ENCODE results near the gene ATP9A.

ATP9A gene

DNA sequence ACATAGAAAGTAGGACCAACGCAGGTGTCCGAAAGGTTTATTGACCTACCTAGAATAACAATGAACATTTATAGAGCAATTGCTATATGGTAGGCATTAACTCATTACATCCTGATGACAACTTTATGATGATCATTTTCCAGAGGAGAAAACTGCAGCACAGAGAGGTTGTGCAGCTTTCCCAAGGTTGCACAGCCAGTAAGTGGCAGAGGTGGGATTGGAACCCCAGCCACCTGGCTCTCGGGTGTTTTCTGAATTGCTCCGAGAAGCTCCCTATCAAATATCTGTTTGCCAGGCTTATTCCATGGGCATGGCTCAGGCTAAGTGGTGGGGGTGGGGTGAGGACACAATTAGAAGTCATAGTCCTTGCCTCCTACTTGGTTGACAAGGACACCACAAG, 201.6 kb downstream of the ATP9A start:
- DNase-seq = no peak

DNA sequence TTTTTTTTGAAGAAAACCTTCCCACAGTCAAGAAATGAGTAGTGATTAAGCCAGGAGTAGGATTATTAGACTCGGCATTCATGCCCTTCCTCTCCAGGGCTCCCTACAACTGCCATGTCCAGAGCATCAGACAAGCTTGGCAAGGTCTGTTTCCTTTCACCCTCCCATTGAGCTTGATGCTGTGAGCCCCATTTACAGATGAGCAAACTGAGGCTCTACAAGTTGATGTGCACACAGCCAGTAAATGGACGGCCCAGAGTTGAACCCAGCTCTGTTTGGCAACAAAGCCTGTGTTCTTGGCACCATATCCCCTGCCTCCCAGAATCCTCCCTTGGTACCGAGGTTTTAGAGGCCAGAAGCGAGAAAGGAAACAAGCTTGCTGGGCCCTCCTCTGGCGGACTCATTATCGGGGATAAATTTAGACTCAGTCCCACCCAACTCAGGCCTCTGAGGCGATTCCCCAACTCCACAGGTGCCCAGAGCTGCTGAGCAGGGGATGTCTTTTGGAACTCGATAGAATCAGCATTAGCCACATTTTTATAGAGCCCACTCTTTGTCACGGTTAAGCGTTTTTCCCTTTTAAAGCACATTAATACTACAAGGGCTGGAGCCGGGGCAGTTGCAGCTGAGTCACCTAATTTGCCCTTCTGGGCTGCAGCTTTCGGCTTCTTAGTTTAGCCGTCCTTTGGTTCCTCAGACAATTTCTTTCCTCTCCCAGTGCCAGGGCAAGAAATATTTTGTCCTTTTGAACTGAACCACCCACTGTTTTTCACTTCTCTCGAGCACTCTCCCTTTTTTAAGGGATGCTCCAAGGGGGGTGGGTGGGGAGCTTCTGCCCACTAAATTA, 202.7 kb downstream of the ATP9A start:
- no peak for DNase-seq

DNA sequence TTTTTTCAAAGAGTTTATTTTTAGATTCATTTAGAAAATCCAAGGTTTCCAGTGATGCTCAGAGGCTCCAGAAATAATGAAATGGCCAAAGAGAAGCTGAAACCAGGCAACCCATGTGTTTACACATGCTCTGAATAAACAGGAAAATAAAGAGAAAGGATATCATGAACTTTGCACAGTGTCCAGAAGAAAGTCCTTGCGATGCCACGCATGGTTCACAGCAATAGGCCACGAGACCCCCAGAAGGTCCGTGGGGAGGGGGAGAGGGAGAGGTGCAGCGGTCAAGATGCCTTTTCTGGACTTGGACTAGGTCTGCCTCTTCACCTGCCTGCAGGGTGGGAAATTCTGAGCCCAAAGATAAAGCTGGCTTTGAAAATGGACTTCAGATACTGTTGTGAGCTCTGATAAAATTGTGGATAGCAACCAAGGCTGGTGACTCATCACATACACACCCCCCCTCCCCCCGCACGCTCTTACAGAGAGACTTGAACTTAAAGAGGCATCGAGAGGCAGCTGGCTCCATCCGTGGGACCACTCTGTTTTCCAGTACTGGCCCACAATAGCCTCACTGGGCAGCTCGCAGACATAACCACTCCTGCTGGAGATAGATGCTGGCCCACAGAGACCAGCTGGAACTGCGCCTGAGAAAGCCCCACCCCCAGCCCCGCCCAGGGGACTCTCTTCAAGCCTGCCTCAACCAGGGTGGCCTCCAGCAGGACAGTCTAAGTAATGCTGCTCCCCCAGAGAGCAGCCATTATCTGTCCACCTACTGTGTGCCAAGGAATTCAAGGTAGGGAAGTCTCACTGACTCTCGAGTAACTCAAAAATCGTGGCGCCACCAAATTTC, 204.5 kb downstream of the ATP9A start:
- no peak for DNase-seq

DNA sequence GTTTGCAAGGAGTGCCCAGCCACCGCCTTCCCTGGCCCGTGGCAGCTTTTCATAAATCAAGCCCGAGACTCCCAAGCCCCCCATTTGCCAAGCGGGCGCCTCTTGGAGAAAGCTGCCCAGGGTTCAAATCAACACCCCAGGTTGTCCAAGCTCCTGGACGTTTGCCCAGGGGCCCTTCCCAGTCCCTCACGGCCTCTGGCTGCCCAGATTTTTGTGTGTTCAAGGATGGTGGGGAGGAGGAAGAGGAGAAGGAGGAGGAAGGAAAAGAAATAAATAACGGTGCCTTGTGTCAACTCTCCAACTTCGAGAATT, 205.1 kb downstream of the ATP9A start:
- DNase-seq = no peak

DNA sequence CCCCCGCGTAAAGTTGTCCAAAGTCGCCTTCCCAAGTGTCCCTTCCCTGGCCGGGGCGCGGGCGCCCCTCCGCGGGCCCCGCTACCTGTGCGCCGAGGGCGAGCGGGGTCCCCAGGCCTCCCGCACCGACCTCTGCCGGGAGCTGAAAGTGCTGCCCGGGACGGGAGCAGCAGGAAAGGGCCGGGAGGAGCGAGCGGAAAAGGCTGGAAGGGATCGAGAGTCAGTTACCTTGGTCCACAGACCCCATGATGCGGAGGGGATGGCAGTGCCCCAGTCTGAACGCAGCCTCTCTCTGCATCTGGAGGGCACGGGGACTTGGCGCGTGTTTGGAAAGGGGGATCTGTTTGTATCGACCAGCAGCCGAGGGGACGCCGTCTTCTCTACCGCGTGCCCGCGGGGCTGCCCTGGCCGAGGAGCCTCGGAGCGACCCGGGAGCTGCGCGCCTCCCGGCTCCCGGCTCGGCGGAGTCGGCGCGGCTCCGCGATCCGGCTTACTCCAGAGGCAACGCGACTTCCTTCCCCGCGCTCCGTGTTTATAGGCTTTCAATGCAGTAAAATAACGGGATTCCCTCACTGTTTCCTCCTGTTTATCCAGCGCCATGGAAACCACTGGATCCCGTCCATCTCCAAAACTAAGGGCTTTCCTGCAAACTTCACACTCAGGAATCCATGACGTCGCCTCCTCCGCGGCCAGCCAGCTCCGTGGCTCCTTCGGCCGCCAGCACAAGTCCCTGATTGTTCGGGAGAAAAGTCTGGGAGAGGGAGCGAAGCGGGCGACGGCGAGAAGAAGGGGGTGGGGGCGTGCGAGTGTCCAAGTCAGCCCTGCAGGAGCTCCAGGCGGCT, 205.6 kb downstream of the ATP9A start:
- no peak for DNase-seq

DNA sequence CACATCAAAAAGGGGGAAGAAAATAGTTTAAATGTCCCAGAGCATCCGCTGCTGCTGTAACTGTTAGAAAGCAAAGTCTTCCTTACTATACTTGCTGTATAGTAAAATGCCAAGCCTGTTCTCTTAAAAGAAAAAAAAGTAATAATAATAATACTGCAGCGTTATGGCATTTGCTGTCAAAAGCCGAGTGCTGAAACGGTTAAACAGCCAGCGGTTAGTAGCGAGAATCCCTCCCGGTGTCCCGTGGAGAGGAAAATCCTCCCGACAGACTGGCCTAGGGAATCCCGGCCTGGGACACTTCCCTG, 206.2 kb downstream of the ATP9A start:
- DNase-seq = no peak

DNA sequence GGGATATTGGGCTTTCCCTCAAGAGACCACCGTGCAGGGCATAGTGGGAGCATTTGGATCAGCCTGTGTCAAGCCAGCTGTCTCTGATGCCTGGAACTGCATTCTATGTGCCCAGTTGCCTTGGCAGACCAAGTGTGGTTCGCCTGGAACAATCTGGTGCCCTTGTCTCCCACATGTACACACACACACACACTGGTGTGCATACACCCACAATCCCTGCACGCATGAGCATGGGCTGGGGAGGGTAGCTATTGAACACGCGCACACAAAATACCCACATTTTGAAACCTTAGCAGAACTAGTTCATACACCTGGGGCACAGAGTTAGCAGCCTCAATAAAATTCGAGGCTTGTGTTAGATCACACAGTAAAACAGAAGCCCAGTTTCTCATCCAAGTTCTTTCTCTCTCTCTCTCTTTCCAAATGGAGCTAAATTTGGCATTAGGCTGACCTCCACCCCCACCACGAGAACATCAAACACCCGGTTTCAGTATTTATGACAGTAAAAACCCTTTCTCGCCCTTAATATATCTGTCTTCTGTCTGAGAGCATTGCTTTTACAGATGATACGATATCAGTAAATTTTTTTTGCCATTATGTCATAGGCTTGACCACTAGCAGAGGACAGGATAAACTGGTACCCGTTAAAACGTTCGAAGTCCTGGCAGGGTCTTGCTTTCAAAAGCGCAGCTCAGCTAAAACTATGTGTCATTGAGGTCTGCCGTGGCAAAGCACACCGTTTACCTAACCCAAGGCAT, 207.5 kb downstream of the ATP9A start:
- no peak for DNase-seq

DNA sequence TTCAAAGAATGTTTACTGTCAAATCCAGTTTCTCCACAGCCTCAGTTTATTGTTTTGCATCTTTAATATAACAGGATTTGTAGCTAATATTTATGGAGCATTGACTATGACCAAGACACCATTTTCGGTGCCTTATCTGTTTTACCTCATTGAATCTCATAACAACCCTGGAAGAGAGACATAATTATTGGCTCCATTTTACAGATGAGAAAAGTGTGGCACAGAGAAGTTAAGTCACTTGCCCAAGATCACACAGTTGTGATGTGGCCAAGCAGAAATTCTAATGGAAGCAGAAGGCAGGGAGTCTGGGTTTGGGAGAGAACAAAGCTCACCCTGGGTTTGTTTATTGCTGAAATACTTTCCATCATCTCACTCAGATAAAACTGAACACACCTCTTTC, 208.1 kb downstream of the ATP9A start:
- no peak for DNase-seq

DNA sequence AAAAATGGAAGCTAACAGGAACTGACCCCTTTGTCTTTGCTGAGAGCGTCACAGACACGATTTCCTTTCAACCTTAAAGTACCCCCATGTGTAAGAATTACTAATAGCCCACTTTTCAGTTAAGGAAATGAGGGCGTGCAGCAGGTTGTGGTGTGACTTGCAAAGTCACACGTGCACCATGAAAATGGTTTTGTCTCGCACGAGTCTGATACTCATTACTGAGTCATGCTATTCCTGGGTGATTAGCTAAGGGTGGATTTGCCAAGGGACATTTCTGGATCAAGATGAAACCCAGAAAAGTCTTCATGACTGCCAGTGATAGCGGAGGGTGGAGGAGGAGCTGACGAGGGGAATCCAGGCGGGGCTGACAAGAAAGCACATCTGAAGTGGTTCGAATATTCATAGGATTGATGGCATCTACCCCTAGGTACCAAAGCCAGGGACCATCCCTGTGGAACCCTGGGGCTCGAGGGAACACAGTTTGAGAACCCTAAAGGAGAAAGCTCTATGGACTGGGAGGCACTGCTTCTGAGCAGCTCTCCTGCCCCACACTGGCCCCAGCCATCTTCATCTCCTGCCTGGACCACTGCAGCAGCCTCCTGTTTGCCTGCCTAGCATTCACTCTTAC, 213.5 kb downstream of the ATP9A start:
- no peak for DNase-seq

DNA sequence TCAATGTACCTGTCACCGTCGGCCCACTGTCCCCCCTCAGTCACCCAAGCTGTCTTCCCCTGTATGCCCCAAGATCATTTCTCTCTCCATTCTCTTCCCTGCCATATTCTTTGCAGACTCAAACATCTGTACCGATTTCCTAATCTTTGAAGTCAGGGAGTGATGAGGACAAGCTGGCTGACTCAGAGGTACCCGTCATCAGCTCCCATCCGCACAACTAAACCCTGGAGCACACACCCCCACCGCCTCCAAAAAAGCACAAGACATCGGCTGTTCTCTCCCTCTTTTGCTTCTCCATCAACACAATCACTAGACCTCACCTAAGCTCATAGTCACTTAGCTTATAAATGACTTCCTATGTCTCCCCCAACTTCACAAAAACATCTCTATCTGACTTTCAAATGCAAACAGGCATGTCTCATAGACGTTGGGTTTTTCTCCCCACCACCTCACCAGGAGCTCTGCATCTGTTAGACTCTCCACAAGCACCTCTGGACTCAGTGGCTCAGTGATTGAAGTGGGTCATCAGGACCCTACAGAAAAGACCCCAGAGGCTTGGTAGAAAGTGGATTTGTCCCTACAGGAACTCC, 214.2 kb downstream of the ATP9A start:
- DNase-seq = no peak

DNA sequence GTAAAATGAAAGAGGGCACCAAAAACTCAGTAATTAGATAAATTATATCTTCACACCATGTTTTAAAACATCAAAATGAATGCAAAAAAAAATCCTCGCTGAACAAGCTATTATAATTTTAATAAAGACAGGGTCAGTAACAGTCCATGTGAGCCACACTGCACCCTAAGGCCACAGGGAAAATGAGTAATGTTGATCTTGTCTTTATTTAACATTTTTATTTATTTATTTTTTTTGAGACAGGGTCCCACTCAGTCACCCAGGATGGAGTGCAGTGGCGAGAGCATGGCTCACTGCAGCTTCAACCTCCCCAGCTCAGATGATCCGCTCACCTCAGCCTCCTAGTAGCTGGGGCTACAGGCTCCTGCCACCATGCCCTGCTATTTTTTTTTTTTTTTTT, 217.0 kb downstream of the ATP9A start:
- no peak for DNase-seq

DNA sequence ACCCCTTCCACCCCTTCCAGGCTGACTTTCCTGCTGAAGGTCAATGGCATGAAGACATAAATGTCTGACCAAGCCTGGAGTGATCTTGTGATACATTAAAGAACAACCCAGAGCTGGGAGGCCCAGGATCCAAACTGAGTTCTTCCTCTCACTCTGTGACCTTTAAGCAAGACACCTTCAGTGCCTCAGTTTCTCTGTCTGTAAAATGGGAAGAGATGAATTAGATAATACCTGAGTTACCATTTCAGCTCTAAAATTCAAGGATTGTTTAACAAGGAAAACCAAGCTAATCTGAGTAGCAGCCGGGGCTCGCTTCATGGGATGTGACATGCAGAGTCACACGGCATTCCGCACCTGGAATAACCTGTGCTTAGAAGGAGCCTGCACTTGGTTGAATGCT, 218.7 kb downstream of the ATP9A start:
- no peak for DNase-seq

DNA sequence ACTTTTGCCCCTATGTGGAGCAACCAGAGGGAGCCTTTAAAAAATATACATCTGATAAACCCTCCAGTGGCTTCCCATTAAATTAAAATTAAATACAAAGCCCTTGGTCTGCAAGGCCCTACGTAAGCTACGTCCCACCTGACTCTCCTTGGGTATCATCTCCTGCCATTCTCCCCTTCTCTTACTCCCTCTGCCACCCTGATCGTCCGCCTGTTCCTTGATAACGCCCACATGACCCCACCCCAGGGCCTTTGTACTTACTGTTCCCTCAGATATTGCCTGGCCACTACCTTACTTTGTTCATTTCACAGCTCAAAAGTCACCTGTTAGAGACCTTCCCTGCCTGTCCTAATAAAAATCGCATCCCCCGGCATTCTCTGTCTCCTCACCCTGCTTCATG, 220.2 kb downstream of the ATP9A start:
- DNase-seq = no peak

Measured in SIG-M5 (cell line).